Cerebellar cortex (tissue), 1 donor: ENCODE measurements around the gene SLFN14.
"Not testable (repeated sequence)": the region's sequence is repeated elsewhere in the genome, so short reads cannot be mapped to it uniquely, and the experiment has no call there.

Source experiments
- DNase-seq: peaks from one replicate; pipeline ENCODE4 v3.0.0-alpha.2; 2015; ENCODE audit warnings: low spot score

The SLFN14 gene

GRCh38 chr17:35560703-35561102 lies at the start of gene SLFN14:
Gene SLFN14 (minus strand): TSS chr17:35560819. CDS start chr17:35558062, 2,757 bp downstream.
- DNase-seq, result no peak

- DNase-seq, result no peak
Observed at GRCh38 chr17:35609831-35610230, 49.2 kb upstream of the SLFN14 start.

GRCh38 chr17:35607239-35607847 lies 46.7 kb upstream of the SLFN14 start:
- DNase-seq, result no peak

GRCh38 chr17:35605678-35606077 lies 45.1 kb upstream of the SLFN14 start:
- DNase-seq, result no peak

- no peak for DNase-seq
Observed at GRCh38 chr17:35603674-35604073, 43.1 kb upstream of the SLFN14 start.

- no peak for DNase-seq
Observed at GRCh38 chr17:35597604-35598003, 37.0 kb upstream of the SLFN14 start.

- no peak for DNase-seq
Observed at GRCh38 chr17:35596530-35597233, 36.1 kb upstream of the SLFN14 start.

- DNase-seq, result no peak
Observed at GRCh38 chr17:35596072-35596471, 35.5 kb upstream of the SLFN14 start.

- no peak for DNase-seq
Observed at GRCh38 chr17:35588196-35588920, 27.7 kb upstream of the SLFN14 start.

- peak; percentile 96 for DNase-seq
Observed at GRCh38 chr17:35587074-35587961, 26.7 kb upstream of the SLFN14 start, which contains the start of gene AP2B1. Gene AP2B1 (plus strand): TSS chr17:35587322. CDS start chr17:35594031, 6,709 bp downstream.

GRCh38 chr17:35586569-35587073 lies 26.0 kb upstream of the SLFN14 start:
- DNase-seq, result no peak

- DNase-seq, result no peak
Observed at GRCh38 chr17:35584061-35584460, 23.4 kb upstream of the SLFN14 start.

GRCh38 chr17:35578929-35579432 lies 18.4 kb upstream of the SLFN14 start:
- DNase-seq, result no peak

- DNase-seq, result peak; percentile 98
Observed at GRCh38 chr17:35578197-35578928, 17.7 kb upstream of the SLFN14 start, which contains the start of gene PEX12. Gene PEX12 (minus strand): TSS chr17:35578571. CDS start chr17:35578021, 550 bp downstream.

- DNase-seq, result peak; percentile 18
Observed at GRCh38 chr17:35577830-35578196, 17.2 kb upstream of the SLFN14 start.

GRCh38 chr17:35575759-35576158 lies 15.1 kb upstream of the SLFN14 start:
- DNase-seq, result no peak

GRCh38 chr17:35569405-35569804 lies 8.8 kb upstream of the SLFN14 start:
- DNase-seq, result no peak

- no peak for DNase-seq
Observed at GRCh38 chr17:35568561-35568960, 7.9 kb upstream of the SLFN14 start.

GRCh38 chr17:35566968-35567367 lies 6.3 kb upstream of the SLFN14 start:
- DNase-seq, result no peak

GRCh38 chr17:35563181-35563580 lies 2.6 kb upstream of the SLFN14 start:
- not testable (repeated sequence) for DNase-seq
